ENCODE measurements around the gene INSL4. TPM values are rescaled to one million over a fixed set of nuclear protein-coding genes. Genes with fewer than 3 reads are reported as not detected.

Gene INSL4
- total and polyA plus RNA-seq, 2 of the 4 experiments (the other 2 are of a cell fraction) = 0.03 TPM; not detected in 1

DNA sequence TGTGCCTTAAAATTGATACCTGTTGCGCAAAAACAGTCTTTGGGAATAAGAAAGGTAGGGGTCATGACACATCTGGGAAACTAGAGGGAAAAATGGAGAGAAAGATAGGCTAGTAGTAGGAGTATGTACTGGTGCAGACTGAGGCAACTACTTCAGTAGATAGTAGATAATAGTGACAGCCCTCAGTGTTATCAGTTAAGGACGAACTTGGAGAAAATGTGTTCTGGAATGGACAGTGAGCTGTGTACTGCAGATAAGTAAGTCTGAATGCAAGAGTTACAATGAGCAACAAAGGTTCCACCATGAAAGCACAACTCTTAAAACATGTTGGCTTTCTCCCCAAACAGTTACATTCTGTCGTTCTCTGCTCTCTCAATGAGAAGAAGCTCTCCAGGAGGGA, 39.2 kb upstream of the INSL4 start:
- ATAC-seq (ENCODE audit: low read depth) (no peak), DNase-seq (no peak)
- H3K18ac ChIP-seq (ENCODE audit: low read depth, low read length) = no peak overlapping the region
- H3K23ac ChIP-seq (ENCODE audit: low read depth, low read length) = no peak overlapping the region
- H4K20me1 ChIP-seq (ENCODE audit: insufficient read depth, low read length) = no peaks in the 10 kb centered on the region
- no peak overlapping the region for H3K4me2 ChIP-seq (ENCODE audit: low read depth, low read length)
- H3K56ac ChIP-seq (ENCODE audit: extremely low read depth, insufficient read depth, low read length) = no peak overlapping the region
- CTCF ChIA-PET = no interaction called here
- H2BK15ac ChIP-seq (ENCODE audit: low read depth, low read length) = no peak overlapping the region
- H2AK5ac ChIP-seq (ENCODE audit: low read depth, low read length) = no peak overlapping the region
- no peak overlapping the region for H3K4me3 ChIP-seq (ENCODE audit: insufficient read depth, low read depth, low read length)
- no peak overlapping the region for H4K91ac ChIP-seq (ENCODE audit: insufficient read depth, low read depth, low read length)
- WGBS, 2 experiments (ENCODE audit: extremely low coverage in 2 of 2, insufficient read length in 1 of 2) = 100% methylated on average over 1 of the region's 3 CpGs; no CpG with 5 or more reads in 1 of the 2 experiments
- no peak overlapping the region for H4K5ac ChIP-seq (ENCODE audit: low read depth, low read length)
- no peaks in the 10 kb centered on the region for H3K4me1 ChIP-seq (ENCODE audit: control insufficient read depth, insufficient read depth, low read length)
- H2AFZ ChIP-seq (replicated peaks; ENCODE audit: low read length, poor library complexity) = no peak overlapping the region
- BruUV-seq (replicated peaks) = no TSS peak
- no peaks in the 10 kb centered on the region for H3K9me1 ChIP-seq (ENCODE audit: insufficient read depth, low read length)
- dilution Hi-C loops (cut with HindIII; ENCODE audit: low sequenced_read_pairs, unreplicated experiment) (no loop called here), intact Hi-C loops (cut with micrococcal nuclease) (no loop called here), in situ Hi-C loops (cut with MboI; ENCODE audit: low sequenced_read_pairs) (loop anchor here (25.0 kb wide), 1 partner anchor 430 kb away; no protein-coding TSS in a partner anchor)
- H2BK5ac ChIP-seq (ENCODE audit: low read depth, low read length, poor library complexity, severe bottlenecking) = no peak overlapping the region
- H3K9me3 ChIP-seq (ENCODE audit: control insufficient read depth, insufficient read depth, low read length) = no peaks in the 10 kb centered on the region
- no peak overlapping the region for H2BK120ac ChIP-seq (ENCODE audit: low read depth, low read length)
- H2AK9ac ChIP-seq (replicated peaks; ENCODE audit: low read depth, low read length, poor library complexity) = no peak overlapping the region
- H3K27me3 ChIP-seq (ENCODE audit: control insufficient read depth, insufficient read depth, low read length) = peaks cover 16% of the 10 kb centered on the region
- no peaks in the 10 kb centered on the region for H3K36me3 ChIP-seq (ENCODE audit: control insufficient read depth, insufficient read depth, low read length)
- no peak overlapping the region for H2BK20ac ChIP-seq (ENCODE audit: low read depth, low read length)
- no peak overlapping the region for H4K8ac ChIP-seq (ENCODE audit: low read depth in 2 of 2, low read length in 2 of 2)
- H3K4ac ChIP-seq (ENCODE audit: low read depth, low read length) = no peak overlapping the region
- TF ChIP-seq MAZ (IDR thresholded peaks at IDR 0.05; ENCODE audit: borderline replicate concordance, low read depth, low read length) = no peak
- no peaks in the 10 kb centered on the region for H3K79me1 ChIP-seq (ENCODE audit: low read depth in 1 of 2, low read length in 2 of 2)
- no peak overlapping the region for H3K14ac ChIP-seq (replicated peaks; ENCODE audit: low read depth, low read length)
- no peak overlapping the region for H3K27ac ChIP-seq (ENCODE audit: insufficient read depth, low read length)
- POLR2A ChIA-PET (ENCODE audit: unreplicated experiment) = no interaction called here
- no peak overlapping the region for H3K9ac ChIP-seq (ENCODE audit: low read depth, low read length)
